GM12801 (cell line): ENCODE results near the gene DGKB.

Source experiments
- TF ChIP-seq, protein P1 (sequence below): IDR thresholded peaks from one replicate; pipeline ENCODE4 v1.5.1; 2011; ENCODE audit warnings: control low read depth; ENCODE audit not compliant: insufficient read length; ENCODE audit errors: extremely low read depth

DGKB gene

DNA sequence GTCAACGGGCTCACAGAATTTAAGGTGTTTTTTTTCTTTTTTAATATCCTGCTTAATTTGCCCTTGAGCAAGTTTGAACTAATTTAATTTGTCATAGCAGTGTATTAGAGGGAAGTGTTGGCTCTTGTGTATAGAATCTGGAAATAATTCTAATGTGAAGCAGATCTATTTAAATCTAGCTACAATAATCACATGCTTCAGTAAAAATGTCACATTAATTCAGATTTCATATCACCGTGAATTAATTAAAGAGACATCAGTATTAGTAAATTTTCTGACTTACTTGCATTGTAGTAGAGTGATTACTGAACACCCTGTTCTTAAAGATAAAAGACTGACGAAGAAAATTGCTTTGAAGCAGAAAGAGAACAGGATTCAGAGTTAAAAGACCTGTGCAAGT, 124.7 kb downstream of the DGKB start:
- TF ChIP-seq, protein P1, sequence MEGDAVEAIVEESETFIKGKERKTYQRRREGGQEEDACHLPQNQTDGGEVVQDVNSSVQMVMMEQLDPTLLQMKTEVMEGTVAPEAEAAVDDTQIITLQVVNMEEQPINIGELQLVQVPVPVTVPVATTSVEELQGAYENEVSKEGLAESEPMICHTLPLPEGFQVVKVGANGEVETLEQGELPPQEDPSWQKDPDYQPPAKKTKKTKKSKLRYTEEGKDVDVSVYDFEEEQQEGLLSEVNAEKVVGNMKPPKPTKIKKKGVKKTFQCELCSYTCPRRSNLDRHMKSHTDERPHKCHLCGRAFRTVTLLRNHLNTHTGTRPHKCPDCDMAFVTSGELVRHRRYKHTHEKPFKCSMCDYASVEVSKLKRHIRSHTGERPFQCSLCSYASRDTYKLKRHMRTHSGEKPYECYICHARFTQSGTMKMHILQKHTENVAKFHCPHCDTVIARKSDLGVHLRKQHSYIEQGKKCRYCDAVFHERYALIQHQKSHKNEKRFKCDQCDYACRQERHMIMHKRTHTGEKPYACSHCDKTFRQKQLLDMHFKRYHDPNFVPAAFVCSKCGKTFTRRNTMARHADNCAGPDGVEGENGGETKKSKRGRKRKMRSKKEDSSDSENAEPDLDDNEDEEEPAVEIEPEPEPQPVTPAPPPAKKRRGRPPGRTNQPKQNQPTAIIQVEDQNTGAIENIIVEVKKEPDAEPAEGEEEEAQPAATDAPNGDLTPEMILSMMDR = no peak

DNA sequence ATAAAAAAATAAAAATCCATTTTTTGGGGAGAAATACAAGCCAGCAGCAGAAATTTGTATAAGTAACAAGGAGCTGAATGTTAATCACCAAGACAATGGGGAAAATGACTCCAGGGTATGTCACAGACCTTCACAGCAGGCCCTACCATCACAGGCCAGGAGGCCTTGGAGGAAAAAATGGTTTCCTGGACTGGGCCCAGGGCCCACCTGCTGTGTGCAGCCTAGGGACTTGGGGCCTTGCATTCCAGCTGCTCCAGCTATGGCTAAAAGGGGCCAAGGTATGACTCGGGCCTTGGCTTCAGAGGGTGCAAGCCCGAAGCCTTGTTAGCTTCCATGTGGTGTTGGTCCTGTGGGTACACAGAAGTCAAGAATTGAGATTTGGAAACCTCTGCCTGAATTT, 126.3 kb downstream of the DGKB start:
- TF ChIP-seq, protein P1 = no peak

DNA sequence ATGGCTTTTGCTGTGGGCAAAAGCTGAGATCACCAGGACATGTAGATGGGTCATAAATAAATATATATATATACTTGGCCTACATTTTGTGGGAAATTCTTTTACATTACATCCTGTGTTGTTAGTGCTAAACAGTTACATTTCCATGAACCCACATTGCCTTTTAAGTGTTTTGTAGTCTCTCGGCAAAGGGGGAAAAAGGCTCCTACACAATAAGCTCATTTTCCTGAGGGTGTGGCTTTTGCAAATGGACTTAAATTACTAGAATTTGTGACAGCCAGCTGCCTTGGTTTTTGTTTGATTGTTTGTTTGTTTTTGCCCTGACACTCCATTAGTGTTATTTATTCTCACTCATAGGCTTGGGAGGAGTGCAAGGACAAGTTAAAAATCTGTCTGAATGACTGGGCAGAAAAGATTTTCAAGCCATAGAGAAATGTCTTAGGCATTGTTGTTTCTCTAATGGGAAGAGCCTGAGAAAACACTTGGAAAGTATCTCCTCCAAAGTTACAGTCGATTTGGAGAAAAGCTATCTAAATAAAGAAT, 128.8 kb downstream of the DGKB start:
- TF ChIP-seq, protein P1 = no peak

DNA sequence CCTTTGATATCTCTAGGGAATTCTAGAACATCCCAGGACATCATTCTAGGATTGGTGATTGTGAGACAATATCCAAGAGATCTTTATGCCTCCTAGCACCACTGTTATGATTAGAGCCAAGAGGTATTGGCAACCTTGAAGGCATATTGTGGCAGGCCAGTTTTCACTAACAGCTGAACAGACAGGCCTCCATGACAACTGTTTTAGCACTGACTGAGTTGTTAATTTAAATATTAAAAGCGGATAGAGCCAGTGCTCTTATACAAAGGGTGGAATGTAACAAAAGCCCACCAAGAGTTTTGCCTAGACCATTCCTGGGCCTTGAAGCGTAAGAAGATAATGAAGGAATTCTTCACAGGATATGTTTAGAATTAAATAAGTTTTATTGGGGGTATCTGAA, 131.9 kb downstream of the DGKB start:
- TF ChIP-seq, protein P1 = no peak

DNA sequence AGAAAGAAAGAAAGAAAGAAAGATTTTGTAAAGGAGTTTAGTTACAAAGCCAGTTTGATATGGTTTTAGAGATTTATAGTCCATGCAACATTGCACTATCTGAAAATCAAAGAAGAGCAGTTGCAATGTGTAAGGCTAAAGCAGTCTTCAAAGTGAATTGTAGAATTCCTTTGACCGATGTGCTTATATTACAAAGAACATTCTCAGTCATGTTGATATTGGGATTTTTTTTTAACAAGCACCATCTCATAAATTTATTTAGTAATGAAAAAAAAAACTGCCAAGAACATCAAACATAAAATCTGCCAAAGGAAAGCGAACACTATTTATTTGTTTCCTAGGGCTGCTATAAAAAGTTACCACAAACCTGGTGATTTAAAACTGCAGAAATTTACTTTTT, 133.3 kb downstream of the DGKB start:
- TF ChIP-seq, protein P1 = no peak

DNA sequence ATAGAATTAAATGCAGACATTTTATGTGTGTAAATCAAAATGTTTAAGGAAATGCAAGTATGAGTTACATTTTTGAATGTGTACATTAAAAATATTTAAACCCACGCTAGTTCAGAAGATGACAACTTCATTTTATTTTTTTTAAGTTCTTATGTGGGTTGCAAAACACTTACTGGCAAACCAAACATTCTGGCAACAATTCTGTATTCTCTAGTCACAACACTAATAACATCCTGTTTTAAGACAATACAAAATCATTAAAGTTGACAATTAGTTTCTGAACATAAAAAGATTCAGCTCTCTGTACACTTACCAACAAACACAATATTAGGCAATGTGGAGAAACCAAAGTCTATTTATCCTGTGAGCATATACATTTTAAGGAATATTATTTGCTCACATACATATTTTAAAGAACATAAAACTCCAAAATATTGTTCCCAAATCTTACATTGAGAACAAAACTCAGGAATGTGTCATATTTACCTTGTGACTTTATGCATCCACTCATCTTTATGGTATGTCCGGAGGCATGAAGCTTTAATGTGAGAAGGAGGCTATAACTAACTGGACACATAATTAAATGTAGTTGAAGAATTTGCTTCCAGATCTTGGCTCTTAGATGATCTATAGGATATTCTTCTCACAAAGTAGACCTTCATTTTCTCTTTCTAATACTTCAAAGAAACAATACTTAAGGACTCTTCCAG, 134.7 kb downstream of the DGKB start:
- TF ChIP-seq, protein P1 = no peak

DNA sequence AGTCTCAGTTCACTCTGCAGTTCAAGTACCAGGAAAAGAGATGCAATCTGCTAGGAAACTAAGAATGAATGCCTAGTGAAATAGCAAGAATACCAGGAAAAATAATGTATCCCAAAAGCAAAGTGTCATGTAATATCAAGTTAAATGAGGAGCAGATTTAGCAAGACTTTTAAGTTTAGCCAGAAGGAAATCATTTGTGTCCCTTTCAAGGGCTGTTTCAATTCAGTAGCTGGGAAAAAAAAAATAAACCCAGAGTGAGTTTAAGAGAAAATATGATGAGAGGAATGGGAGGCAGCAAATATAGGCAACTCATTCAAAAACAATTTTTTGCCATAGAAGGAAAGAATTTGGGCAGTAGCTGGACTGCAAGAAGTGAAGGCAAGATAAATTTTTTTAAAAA, 135.8 kb downstream of the DGKB start:
- TF ChIP-seq, protein P1 = no peak
